Endometrial microvascular endothelial cells (primary cell): ENCODE data around the gene HABP2. TPM values are rescaled to one million over a fixed set of nuclear protein-coding genes. Genes with fewer than 3 reads are reported as not detected.

ENCODE experiments used
- in situ Hi-C: cut with HindIII; loops from 2 replicates; pipeline ENCODE4 v1.10.0; 2017; ENCODE audit warnings: low sequenced_read_pairs, low pct_unique_long_range_greater_than_20kb; ENCODE audit errors: inconsistent ontology term
- total RNA-seq: library from RNA; depleted of rRNA; stranded (reverse); fragments of >200 nt; gene quantifications from one replicate; pipeline ENCODE4 v1.2.3, GENCODE V29; 2015; ENCODE audit errors: inconsistent ontology term

The HABP2 gene
- total RNA-seq, 1 donor from 2014 or later, result not detected

DNA sequence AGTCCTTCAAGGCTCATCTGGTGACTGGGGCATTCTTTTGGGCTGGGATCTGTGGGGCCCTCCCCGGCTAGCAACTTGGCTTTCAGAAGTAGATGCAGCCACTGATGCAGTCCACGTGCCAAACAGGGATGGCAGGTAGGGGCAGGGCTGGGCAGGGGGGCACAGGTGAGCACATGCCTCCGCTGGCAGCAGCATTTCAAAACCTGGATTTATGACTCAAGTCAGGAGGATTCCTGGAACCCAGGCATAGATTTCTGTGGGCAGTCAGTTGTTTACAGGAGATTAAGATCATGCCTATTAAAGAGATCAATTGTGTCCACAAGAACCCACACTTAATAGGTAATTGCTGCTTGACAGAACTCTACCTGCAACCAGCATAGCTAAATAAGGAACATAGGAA is 839 bp upstream of the HABP2 start:
- in situ Hi-C loops, result no loop called here

DNA sequence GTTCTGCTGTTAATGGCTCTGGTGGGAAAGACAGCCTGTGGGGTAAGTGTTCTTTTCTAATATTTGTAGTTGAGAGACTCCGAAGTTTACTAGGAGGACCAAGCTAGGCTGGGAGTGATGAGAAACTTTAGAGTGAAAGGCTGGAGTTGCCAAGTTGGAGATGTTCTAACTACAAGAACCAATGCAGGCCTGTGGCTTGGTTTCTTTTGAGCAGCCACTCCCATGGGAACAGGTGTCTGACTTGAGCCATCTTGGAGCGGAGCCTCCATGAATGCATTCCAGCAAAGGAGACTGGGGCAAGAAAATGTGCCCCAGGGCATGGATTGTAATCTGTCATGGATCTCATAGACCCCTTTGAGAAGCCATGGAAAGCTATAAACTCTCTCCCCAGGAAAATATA is 296 bp downstream of the HABP2 start:
- in situ Hi-C loops, result no loop called here

DNA sequence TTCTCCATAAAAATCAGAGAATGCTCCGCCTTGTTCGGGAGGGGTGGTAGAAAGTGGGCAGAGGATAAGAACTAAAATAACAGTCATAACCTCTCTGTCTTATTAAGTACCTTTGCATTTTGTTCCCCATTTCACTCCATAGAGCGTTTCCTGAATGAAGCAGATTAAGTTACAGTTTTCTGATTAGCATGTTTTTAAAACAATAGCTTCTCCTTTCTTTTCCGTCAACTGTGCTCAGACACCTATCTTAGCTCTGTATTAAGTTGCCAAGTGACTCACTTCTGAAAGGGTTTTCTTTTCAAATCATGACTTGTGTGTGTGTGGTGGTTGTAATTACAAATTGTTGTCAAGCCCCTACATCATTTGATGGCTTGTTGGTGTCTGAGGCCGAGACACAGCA is 1.4 kb downstream of the HABP2 start:
- in situ Hi-C loops, result no loop called here

DNA sequence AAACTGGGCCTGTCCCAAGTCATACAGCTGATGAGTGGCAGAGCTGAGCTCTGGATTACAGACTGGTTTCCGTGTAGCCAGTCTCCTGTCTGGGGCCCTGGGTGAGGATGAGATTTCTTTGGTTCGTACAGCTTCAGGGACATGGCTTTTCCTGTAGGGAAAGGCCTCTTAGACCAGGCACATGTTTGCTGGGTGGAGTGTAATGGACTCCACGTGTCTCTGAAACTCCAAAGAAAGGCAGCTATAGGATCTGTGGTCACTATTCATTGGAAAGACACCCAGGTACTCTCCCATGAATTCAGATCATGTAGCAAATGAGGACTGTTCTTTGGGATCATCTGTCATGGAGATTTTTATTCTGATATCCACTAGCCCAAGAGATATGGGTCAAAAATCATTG is 2.4 kb downstream of the HABP2 start:
- in situ Hi-C loops, result no loop called here

DNA sequence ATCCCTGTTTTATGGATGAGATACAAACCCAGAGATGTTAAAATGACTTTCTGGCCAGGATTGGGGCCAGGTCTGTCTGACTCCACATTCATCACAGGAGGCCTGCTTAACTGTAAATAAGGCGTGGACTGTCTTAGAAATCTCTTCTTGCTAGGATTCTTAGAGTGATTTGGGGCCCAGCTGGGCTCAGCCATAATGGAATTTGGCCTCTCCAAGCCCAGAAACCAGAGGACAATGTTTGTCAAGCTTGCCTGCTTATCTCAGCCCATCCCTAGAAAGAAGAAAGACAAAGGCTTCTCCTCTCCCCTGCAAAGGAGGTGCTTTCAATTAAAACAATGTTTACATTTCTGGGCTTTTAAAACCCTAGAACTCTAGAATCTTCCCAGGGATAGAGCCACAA is 2.9 kb downstream of the HABP2 start:
- in situ Hi-C loops, result no loop called here

DNA sequence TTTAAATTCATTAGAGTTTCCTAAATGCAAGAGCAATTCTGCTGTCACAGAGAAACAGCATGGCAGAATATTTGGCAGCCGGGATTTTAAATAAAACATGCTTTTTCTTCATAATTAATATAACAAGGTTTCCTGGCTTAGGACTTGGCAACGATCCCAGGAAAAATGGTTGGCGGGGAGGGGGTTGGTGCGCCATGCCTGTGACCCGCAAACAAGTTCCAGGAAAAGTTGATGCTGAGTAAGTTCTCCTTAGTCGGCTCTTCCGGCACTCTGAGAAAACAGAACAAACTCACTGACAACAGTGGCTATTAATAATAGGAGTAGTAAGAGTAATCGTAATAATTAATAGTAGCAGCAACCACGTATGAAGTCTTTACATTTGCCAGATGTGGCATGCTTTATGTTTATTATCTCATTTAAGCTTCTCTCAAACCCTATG is 4.6 kb downstream of the HABP2 start:
- in situ Hi-C loops, result no loop called here

DNA sequence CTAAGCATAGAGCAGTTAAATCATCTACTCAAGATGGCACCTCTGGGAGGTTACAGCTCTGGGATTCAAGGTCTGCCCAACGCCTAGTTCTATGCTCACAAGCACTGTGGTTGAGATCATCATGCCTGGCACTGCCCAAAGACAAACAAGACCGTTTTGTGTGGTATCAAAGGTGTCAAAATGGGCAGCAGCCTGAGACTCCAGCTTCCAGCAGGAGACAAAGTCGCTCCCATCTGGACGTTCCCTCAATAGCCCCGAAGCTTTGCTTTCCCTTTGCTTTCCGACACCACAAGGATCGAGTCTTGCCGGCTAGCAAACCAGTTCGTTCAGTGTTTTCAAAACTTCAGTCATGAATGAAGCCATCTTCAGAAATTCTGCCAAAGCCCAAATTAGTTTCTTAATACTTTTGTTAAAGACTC is 5.1 kb downstream of the HABP2 start:
- in situ Hi-C loops, result no loop called here

DNA sequence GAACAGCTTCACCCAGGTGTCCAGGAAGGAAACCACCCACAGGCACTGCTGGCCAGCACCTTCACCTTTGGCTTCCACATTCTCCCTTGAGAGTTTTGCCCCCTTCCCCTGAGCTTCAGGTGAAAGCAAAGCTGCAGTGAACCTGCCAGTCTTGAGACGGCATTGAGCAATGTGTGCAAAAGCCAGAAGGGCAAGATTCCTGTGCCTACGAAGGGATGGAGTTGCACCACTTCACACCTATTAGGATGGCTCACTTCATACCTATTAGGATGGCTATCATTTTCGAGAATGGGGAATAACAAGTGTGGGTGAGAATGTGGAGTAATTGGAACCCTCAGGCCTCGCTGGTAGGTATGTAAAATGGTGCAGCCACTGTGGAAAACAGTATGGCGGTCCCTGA is 7.2 kb downstream of the HABP2 start:
- in situ Hi-C loops, result no loop called here

DNA sequence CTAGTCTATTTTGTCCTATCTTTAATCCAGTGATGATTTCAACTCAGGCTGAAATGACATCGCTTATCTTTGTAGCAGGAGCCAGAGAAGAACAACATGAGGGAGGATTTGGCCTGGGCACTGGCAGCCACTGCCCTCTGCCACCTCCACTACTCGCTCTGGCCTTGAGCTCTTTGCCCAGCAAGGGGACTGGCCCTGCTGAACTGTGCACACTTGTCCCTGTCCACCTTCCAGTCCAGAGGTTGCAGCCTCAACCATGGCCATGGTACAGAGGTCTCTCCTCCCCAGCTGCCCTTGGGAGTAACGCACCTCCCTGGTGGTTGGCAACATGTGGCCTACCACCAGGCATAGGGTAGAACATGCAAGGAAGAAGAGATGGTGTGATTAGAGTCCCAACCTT is 8.4 kb downstream of the HABP2 start:
- in situ Hi-C loops, result no loop called here

DNA sequence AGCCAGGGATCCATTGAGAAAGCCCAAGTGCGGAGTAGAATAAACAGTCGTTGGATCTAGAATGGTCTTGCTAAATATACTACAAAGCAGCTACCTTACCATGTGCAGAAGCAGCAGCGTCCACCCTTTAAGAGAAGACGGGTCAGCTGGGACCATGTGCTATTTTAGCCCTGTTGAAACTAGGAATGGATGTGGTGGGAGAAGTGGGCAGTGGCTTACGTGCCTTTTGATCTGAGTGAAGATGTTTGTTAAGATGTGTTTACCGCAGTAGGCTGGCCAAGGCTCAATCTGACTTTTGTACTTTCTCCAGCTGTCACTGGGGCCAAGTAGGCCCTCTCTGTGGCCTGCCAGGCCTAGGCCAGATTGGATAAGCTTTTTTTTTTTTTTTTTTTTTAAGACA is 9.2 kb downstream of the HABP2 start:
- in situ Hi-C loops, result no loop called here

DNA sequence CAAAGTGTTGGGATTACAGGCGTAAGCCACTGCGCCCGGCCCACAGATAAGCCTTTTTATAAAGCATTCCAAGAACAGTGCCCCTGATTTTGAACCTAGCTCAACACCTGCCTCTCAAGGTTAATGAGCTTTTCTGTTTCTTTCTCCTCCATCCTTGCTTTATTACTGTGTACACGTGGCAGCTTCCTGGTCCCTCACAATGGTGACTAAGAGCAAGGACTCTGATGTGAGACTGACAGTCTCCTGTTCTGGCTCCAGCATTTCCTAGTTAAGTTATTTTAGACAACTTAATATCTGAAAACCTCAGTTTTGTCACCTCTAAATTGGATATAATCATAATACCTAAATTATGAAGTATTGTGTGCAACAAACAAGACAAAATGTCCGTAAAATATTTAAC is 9.9 kb downstream of the HABP2 start:
- in situ Hi-C loops, result no loop called here

DNA sequence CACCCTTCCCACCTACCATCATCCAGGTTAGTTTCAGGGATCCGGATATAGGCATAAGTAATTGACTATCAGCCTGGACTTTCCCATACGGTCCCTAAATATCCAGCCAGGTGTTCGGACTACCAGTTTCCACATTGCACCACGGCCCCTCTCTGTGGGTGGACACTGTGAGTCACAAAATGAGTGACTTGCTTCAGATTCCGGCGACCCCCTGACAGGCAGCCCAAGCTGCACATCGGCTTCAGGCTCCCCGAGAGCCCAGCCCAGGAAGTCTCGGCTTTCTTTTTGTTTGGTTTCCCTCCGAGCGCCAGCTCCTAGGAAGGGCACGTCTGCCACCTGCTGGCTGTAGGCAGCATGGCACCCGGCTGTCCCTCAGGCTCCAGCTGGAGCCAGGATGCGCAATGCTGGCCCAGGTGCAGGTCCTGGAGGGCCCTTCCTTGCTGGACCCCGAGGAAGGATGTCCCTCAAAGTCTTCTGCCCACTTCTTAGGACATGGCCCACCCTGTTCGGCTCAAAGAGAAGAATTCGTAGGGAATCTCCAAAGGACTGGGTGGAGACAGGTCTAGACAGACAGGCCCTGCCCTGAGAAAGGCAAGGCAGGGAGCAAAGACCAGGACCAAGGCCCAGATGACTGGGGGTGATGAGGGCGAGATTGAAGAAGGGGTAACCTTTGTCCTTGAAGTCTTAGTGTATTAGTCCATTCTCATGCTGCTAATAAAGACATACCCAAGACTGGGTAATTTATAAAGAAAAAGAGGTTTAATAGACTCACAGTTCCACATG is 10.6 kb downstream of the HABP2 start:
- in situ Hi-C loops, result no loop called here

DNA sequence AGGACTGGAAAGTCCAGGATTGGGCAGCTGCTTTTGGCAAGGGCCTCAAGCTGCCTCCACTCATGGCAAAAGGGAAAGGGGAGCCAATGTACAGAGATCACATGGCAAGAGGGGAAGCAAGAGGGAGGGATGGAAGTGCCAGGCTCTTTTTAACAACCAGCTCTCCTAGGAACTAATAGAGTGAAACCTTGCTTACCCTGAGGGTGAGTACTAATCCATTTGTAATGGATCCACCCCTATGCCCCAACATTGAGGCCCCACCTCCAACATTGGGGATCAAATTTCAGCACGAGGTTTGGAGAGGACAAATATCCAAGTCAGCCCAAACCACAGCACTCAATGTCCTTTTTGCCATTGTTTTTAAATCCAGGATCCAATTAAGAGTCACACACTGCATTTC is 12.5 kb downstream of the HABP2 start:
- in situ Hi-C loops, result no loop called here

DNA sequence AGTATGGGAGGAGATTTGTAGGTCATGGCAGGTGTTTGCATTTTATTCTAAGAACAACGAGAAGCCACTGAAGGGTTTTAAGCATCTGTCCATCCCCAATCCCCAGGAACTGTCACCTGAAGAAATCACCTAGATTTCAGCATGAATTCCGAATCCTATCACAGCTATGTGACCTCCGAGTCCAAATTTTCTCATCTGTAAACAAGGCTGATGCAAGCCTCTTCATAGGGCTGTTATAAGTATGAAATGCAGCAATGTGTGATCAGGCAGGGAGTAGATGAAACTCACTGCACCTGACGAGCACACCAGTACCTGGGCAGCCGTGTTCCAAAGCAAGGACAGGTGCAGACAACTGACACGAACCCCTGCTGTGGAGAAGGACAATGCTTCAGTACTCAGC is 14.0 kb downstream of the HABP2 start:
- in situ Hi-C loops, result no loop called here

DNA sequence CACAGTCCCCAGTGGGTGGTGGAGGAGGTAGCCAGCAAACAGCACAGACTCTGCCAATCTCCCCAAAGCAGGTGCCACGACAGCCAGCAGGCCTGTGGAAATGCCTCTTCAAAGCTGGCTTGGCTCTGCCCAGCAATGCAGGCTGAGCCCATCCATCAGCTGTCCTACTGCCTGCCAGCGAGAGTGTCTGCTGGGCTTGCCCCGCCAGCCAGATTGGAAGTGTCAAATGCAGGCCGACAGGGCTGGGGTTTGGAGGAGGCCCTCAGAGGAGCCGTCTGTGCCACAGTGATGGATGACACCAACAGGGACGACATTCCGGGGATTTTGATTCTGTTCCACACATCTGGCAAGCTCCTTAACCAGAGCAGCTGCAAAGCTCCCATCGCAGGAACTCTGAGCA is 16.7 kb downstream of the HABP2 start:
- in situ Hi-C loops, result no loop called here

DNA sequence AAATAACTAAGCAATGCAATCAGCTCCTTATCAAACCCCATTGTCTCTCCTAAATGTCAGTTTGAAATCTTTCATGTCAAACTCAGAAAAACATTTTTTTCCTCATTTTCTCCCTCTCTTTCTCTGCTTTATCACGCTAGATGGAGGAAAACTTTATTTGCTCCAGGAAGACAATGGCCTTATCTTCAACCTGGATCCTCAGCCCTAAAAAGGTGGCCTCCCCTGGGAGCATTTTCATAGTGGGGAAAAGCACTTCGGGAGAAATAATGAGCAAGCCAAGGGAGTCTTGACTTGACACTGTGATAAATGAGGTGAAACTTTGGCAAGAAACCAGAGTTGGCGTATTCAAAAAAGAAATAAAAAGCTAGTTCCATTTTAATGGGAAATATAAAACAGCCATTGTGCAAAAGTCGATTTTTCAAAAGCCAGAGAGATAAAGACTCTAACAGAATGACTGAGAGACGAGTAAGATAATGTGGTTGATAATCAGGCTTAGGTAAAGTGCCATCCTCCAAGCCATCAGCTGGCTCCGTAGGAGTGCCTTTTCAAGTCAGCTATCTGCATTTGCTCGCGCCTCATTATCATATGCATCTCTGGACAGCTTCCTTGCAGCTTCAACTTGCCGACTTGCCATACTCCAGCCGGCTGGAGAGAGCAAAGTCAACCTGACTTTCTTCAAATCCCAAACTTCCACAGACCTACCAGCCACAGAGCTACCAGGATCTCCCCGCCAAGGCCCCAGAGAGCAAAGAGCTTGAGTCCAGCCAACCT is 19.9 kb downstream of the HABP2 start:
- in situ Hi-C loops, result no loop called here

DNA sequence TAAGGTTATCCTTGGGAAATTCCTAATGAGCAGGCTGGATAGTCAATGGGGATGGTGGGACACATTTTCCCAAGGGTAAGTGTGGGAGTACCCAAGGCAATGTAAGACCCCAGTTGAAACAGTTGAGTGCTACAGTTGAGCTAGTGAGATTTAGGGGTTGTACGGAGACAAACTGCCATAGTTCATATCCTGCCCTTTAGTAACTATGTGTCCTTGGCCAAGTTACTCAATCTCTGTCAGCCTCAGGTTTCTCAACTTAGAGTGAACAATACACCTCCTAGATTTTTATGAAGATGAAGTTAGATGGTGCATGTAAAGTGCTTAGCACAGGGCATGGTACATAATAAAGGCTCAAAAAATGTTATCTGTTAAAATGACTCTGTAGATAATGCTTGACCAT is 20.5 kb downstream of the HABP2 start:
- in situ Hi-C loops, result no loop called here

DNA sequence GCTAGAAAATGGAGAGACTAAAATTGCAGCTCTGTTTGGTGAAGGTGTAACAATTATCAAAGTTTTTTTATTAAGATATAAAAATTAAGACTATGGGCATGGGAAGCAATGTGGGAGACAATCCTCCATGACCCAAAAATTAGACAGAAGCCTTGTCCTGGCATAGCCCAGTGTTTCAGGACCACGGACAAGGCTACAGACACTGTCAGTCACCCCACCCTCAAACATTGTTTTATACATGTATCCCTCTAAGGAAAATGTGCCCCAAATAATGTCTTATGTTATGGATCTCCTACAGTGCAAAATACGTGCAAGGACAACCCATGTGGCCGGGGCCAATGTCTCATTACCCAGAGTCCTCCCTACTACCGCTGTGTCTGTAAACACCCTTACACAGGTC is 24.0 kb downstream of the HABP2 start:
- in situ Hi-C loops, result no loop called here

DNA sequence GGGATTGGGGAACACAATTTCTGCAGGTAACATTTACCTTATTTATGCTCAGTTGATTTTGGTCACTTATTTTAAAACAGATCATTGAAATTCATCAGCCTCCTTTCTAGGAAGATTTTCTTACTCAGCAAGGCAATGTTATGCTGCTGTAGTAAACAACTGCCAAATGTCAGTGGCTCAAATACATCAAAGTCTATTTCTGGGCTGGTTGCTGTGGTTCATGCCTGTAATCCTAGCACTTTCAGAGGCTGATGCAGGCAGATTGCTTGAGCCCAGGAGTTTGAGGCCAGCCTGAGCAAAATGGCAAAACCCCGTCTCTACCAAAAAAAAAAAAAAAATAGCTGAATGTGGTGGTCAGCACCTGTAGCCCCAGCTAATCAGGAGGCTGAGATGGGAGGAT is 25.9 kb downstream of the HABP2 start:
- in situ Hi-C loops, result no loop called here

DNA sequence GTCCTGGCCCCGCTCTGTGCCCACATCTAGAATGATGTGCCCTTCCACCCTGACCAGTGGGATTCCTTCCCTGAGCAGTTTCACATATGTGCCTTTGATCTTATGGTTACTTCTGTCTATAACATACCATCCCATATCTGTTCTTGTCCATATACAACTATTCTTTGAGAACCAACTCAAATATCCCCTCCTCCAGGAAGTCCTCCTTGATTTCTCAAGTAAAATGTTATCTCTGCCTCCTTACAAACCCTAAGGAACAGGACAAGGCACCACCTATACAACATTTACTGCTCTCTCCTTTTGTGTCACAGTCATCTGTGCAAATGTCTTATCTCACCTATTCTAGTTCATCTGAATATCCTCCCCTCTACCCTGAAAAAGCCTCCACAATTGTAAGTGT is 28.2 kb downstream of the HABP2 start:
- in situ Hi-C loops, result no loop called here
